Pulmonary artery endothelial cell (primary cell): ENCODE results near the gene ARMH2. TPM values are rescaled to one million over a fixed set of nuclear protein-coding genes. Genes with fewer than 3 reads are reported as not detected.

Experiments used
- DNase-seq: peaks from one replicate; pipeline ENCODE4 v3.0.0-alpha.2; 2011; ENCODE audit warnings: low read depth, low spot score
- total RNA-seq: library from RNA; depleted of rRNA; stranded (reverse); fragments of >200 nt; gene quantifications from 2 replicates; pipeline ENCODE4 v1.2.3, GENCODE V29; 2014

The ARMH2 gene
- total RNA-seq, result not detected in 2 replicates

GRCh38 chr6:24798740-24799540 is at the start of gene ARMH2:
TSS of gene ARMH2 (minus strand) at chr6:24798917. CDS start at chr6:24798857, 60 bp downstream.
- DNase-seq, result no peak

GRCh38 chr6:24848461-24848860 is 49.7 kb upstream of the ARMH2 start:
- no peak for DNase-seq

GRCh38 chr6:24847402-24847801 is 48.7 kb upstream of the ARMH2 start:
- DNase-seq, result no peak

- DNase-seq, result no peak
These were observed 46.9 kb upstream of the ARMH2 start for GRCh38 chr6:24845578-24845977.

GRCh38 chr6:24844903-24845302 is 46.2 kb upstream of the ARMH2 start:
- no peak for DNase-seq

GRCh38 chr6:24844061-24844460 is 45.3 kb upstream of the ARMH2 start:
- DNase-seq, result no peak

- DNase-seq, result no peak
These were observed 41.5 kb upstream of the ARMH2 start for GRCh38 chr6:24840187-24840586.

GRCh38 chr6:24838994-24839393 is 40.3 kb upstream of the ARMH2 start:
- DNase-seq, result no peak

GRCh38 chr6:24838081-24838480 is 39.4 kb upstream of the ARMH2 start:
- DNase-seq, result no peak

GRCh38 chr6:24836109-24836508 is 37.4 kb upstream of the ARMH2 start:
- DNase-seq, result no peak

GRCh38 chr6:24833711-24834386 is 35.1 kb upstream of the ARMH2 start:
- no peak for DNase-seq

GRCh38 chr6:24832794-24833193 is 34.1 kb upstream of the ARMH2 start:
- DNase-seq, result no peak

GRCh38 chr6:24831771-24832716 is 33.3 kb upstream of the ARMH2 start:
- DNase-seq, result no peak

GRCh38 chr6:24829657-24830056 is 30.9 kb upstream of the ARMH2 start:
- DNase-seq, result no peak

- DNase-seq, result no peak
These were observed 29.3 kb upstream of the ARMH2 start for GRCh38 chr6:24827970-24828369.

GRCh38 chr6:24827162-24827561 is 28.4 kb upstream of the ARMH2 start:
- no peak for DNase-seq

- DNase-seq, result no peak
These were observed 26.5 kb upstream of the ARMH2 start for GRCh38 chr6:24825130-24825630.

- no peak for DNase-seq
These were observed 25.6 kb upstream of the ARMH2 start for GRCh38 chr6:24824142-24824938.

GRCh38 chr6:24823185-24823584 is 24.5 kb upstream of the ARMH2 start:
- no peak for DNase-seq

- DNase-seq, result no peak
These were observed 24.0 kb upstream of the ARMH2 start for GRCh38 chr6:24822696-24823095.
